Tongue (tissue), 2 donors: ENCODE results near the gene FRK. TPM values are rescaled to one million over a fixed set of nuclear protein-coding genes. Genes with fewer than 3 reads are reported as not detected.

Source experiments
- DNase-seq: peaks from one replicate; pipeline ENCODE4 v3.0.0-alpha.2; 2015
- total RNA-seq: library from RNA; depleted of rRNA; stranded (reverse); fragments of >200 nt; gene quantifications from one replicate; pipeline ENCODE4 v1.2.3, GENCODE V29; 2014

The FRK gene
- total RNA-seq, 1 donor from 2014 or later, result 2.7 TPM

GRCh38 chr6:115885636-115886366, 174.9 kb downstream of the FRK start:
- DNase-seq, result no peak

GRCh38 chr6:115882771-115883170, 177.9 kb downstream of the FRK start:
- DNase-seq, result no peak

DNA sequence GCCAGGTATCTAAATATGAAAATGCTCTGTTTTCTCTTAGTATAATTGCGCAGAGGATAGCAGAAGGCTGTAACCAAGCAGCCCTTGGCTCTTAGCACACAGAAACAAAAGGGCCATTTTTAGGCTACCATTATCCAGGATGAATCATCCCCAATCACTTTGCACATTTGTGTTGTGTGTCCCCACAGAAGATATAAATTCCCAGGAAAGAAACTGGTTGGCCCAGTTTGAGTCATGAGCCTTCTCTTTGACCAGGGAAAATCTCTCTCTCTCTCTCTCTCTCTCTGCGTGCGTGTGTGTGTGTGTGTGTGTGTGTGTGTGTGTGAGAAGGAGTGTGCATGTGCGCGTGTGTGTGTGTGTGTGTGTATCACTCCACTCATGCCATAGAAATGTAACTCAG, 178.5 kb downstream of the FRK start:
- no peak for DNase-seq

Other genes starting within 250 kb of the FRK start
- 6.8 TPM for gene NT5DC1, start 40.0 kb upstream of the FRK start, total RNA-seq
- not detected for gene COL10A1, start 65.2 kb upstream of the FRK start, total RNA-seq
- 13.7 TPM for gene TSPYL4, start 193.2 kb upstream of the FRK start, total RNA-seq
- gene TSPYL1, start 219.0 kb upstream of the FRK start, total RNA-seq, result 74.7 TPM